Neural cell (in vitro differentiated cells): ENCODE measurements around the gene TMEM101.

ENCODE experiments used
- CTCF ChIP-seq: fragments of 450-650 bp; IDR thresholded peaks from 2 replicates; pipeline ENCODE4 v1.5.1; 2014; ENCODE audit warnings: antibody characterized with exemption, mild to moderate bottlenecking, moderate library complexity; ENCODE audit not compliant: poor library complexity, severe bottlenecking
- EZH2 ChIP-seq: fragments of 200-600, 300-800 bp; shearing (Covaris generic), sonication (generic); IDR thresholded peaks from 2 replicates; pipeline ENCODE4 v1.6.1; 2014; ENCODE audit warnings: antibody characterized with exemption, low read length, borderline replicate concordance, mild to moderate bottlenecking; ENCODE audit not compliant: insufficient read depth, poor library complexity, severe bottlenecking
- POLR2AphosphoS5 ChIP-seq: IDR thresholded peaks from 2 replicates; pipeline ENCODE4 v1.6.1; 2012

DNA sequence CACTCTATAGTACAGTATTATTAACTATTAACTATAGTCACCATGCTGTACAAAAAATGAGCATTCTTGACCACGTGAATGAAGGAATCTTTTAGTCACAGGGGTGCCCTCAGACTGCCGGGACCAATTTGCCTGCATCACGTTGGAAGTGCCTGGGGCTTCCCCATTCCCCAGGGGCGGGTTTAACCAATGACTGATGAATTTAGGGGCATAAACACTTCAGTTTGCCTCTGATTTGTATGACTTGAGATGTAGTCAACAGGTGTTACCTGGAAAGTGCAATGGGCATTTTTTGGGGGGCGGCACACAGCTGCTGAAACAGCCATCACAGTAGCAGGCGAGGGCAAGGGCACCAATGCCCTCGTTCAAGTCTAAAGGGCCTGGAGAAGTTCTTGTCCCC lies 52.3 kb downstream of the TMEM101 start:
- no peak for TF ChIP-seq CTCF
- TF ChIP-seq POLR2AphosphoS5, result no peak
- no peak for TF ChIP-seq EZH2
